Liver (tissue), 9 donors: ENCODE data around the gene PLS3. TPM values are rescaled to one million over a fixed set of nuclear protein-coding genes. Genes with fewer than 3 reads are reported as not detected.
A peak's percentile ranks its signal among the peaks of the same experiment; 100 is the strongest.
"Not testable (repeated sequence)": the region's sequence is repeated elsewhere in the genome, so short reads cannot be mapped to it uniquely, and the experiment has no call there.

Source experiments
- DNase-seq: peaks from one replicate; pipeline ENCODE4 v3.0.0-alpha.2; 2017; ENCODE audit warnings: low spot score
- H3K27ac ChIP-seq, 2 donors: one replicate each; pipeline ENCODE4 v1.7.0; 2013; ENCODE audit warnings: inconsistent platforms in 2 of 2, low read length in 2 of 2, control low read depth in 1 of 2, low read depth in 1 of 2, mild to moderate bottlenecking in 1 of 2
- H3K27me3 ChIP-seq, 4 donors: one replicate each; pipeline versions ENCODE4 v1.6.1 to v1.7.0; 2013; ENCODE audit warnings: low read length in 3 of 4, inconsistent platforms in 1 of 4, mild to moderate bottlenecking in 1 of 4, moderate library complexity in 1 of 4; ENCODE audit not compliant: control insufficient read depth in 4 of 4, insufficient read depth in 4 of 4
- H3K36me3 ChIP-seq, 4 donors: one replicate each; pipeline versions ENCODE4 v1.6.1 to v1.7.0; 2013; ENCODE audit warnings: low read length in 3 of 4, mild to moderate bottlenecking in 3 of 4, low read depth in 1 of 4, moderate library complexity in 1 of 4; ENCODE audit not compliant: control insufficient read depth in 4 of 4, insufficient read depth in 3 of 4
- H3K4me1 ChIP-seq, 4 donors: one replicate each; pipeline versions ENCODE4 v1.6.1 to v1.7.0; 2013; ENCODE audit warnings: low read length in 3 of 4, mild to moderate bottlenecking in 3 of 4, moderate library complexity in 1 of 4; ENCODE audit not compliant: control insufficient read depth in 4 of 4, insufficient read depth in 4 of 4
- H3K4me3 ChIP-seq, 3 donors: one replicate each; pipeline versions ENCODE4 v1.6.1 to v1.7.0; 2013; ENCODE audit warnings: low read length in 3 of 3, control low read depth in 1 of 3, low read depth in 1 of 3, mild to moderate bottlenecking in 1 of 3
- H3K9ac ChIP-seq, 2 donors: one replicate each; pipeline ENCODE4 v1.7.0; 2013; ENCODE audit warnings: low read length in 2 of 2, mild to moderate bottlenecking in 2 of 2, moderate library complexity in 2 of 2, control low read depth in 1 of 2, low read depth in 1 of 2
- H3K9me3 ChIP-seq, 4 donors: one replicate each; pipeline versions ENCODE4 v1.6.1 to v1.7.0; 2013; ENCODE audit warnings: low read length in 3 of 4; ENCODE audit not compliant: control insufficient read depth in 4 of 4
- ATF3 ChIP-seq: IDR thresholded peaks from 2 replicates; pipeline ENCODE4 v1.6.1; 2016; ENCODE audit warnings: antibody characterized with exemption
- CTCF ChIP-seq: fragments of 150-350 bp; IDR thresholded peaks from 2 replicates; pipeline ENCODE4 v1.5.1; 2017; ENCODE audit warnings: improper control_type of control experiment, low read depth, low read length; ENCODE audit not compliant: missing input control
- GABPA ChIP-seq, 2 donors: IDR thresholded peaks in 1 of 2; conservative IDR thresholded peaks in 1 of 2; 2 replicates each; pipeline ENCODE4 v1.6.1; 2016; ENCODE audit warnings: antibody characterized with exemption in 2 of 2, mild to moderate bottlenecking in 1 of 2, moderate library complexity in 1 of 2
- HNF4A ChIP-seq, 2 donors: conservative IDR thresholded peaks; 2 replicates each; pipeline ENCODE4 v1.6.1; 2016; ENCODE audit warnings: antibody characterized with exemption in 2 of 2, mild to moderate bottlenecking in 2 of 2
- HNF4G ChIP-seq: IDR thresholded peaks from 2 replicates; pipeline ENCODE4 v1.6.1; 2016; ENCODE audit warnings: antibody characterized with exemption
- RAD21 ChIP-seq, 2 donors: IDR thresholded peaks; 2 replicates each; pipeline ENCODE4 v1.6.1; 2016; ENCODE audit warnings: antibody characterized with exemption in 2 of 2, mild to moderate bottlenecking in 2 of 2
- REST ChIP-seq: IDR thresholded peaks from 2 replicates; pipeline ENCODE4 v1.6.1; 2016; ENCODE audit warnings: antibody characterized with exemption, mild to moderate bottlenecking
- RXRA ChIP-seq, 2 donors: IDR thresholded peaks; 2 replicates each; pipeline ENCODE4 v1.6.1; 2017 to 2018; ENCODE audit warnings: antibody characterized with exemption in 2 of 2, mild to moderate bottlenecking in 1 of 2
- TAF1 ChIP-seq: conservative IDR thresholded peaks from 2 replicates; pipeline ENCODE4 v1.6.1; 2016; ENCODE audit warnings: antibody characterized with exemption, mild to moderate bottlenecking
- YY1 ChIP-seq: IDR thresholded peaks from 2 replicates; pipeline ENCODE4 v1.6.1; 2016; ENCODE audit warnings: antibody characterized with exemption, mild to moderate bottlenecking
- ZBTB33 ChIP-seq: IDR thresholded peaks from 2 replicates; pipeline ENCODE4 v1.6.1; 2016; ENCODE audit warnings: antibody characterized with exemption
- WGBS: extraction: QIAGEN DNeasy Blood & Tissue Kit; methylation state at CpG from one replicate; pipeline ENCODE4 v1.1.7; 2013; 5-methylcytosine and 5-hydroxymethylcytosine counted together
- polyA plus RNA-seq, 2 donors: library from polyadenylated mRNA; stranded (reverse) in 1 of 2; unstranded in 1 of 2; fragments of 200-250 nt in 1 of 2; fragments of >200 nt in 1 of 2; fragmentation: Nextera tagmentation in 1 of 2; extraction: Ambion mirVana in 1 of 2; gene quantifications; one replicate each; pipeline versions ENCODE4 v1.2.1 to v1.2.3, GENCODE V29; 2013 to 2015
- total RNA-seq, 2 donors: library from RNA; depleted of rRNA; stranded (reverse); fragments of >200 nt; gene quantifications; one replicate each; pipeline ENCODE4 v1.2.3, GENCODE V29; 2014
- donor health status: healthy.
- donor health status: healthy.
- donor health status: healthy.
- donor health status: healthy.
- donor health status: healthy.

PLS3 gene
- total and polyA plus RNA-seq, 4 donors, result 56.3 to 119 (median 71.6) TPM

GRCh38 chrX:115539841-115540240 is 21.1 kb upstream of the PLS3 start:
- DNase-seq, result no peak
- Histone ChIP-seq H3K9ac (no peak overlapping the region), H3K4me1 (peaks cover 0 to 1% (median 0%) of the 10 kb centered on the region in 4 donors), H3K36me3 (no peaks in the 10 kb centered on the region), H3K4me3 (no peak overlapping the region), H3K9me3 (no peaks in the 10 kb centered on the region), H3K27me3 (no peaks in the 10 kb centered on the region), H3K27ac (no peak overlapping the region)
- no peak for TF ChIP-seq HNF4A (conservative IDR thresholded peaks at IDR 0.05)
- no peak for TF ChIP-seq TAF1
- no peak for TF ChIP-seq HNF4G
- no peak for TF ChIP-seq ZBTB33
- TF ChIP-seq REST, result no peak
- TF ChIP-seq YY1, result no peak
- no peak for TF ChIP-seq RXRA (IDR thresholded peaks at IDR 0.05)
- TF ChIP-seq RAD21 (IDR thresholded peaks at IDR 0.05), result no peak
- no peak for TF ChIP-seq GABPA (IDR thresholded peaks at IDR 0.05 in 1 of 2, conservative IDR thresholded peaks at IDR 0.05 in 1 of 2)
- TF ChIP-seq CTCF, result no peak
- 74% methylated on average over 2 of the region's 2 CpGs for WGBS

GRCh38 chrX:115541045-115541444 is 19.9 kb upstream of the PLS3 start:
- H3K4me1 ChIP-seq, H3K9me3 ChIP-seq, H3K36me3 ChIP-seq, H3K4me3 ChIP-seq, H3K27ac ChIP-seq, DNase-seq, H3K9ac ChIP-seq, H3K27me3 ChIP-seq: not testable (repeated sequence)
- 77% methylated on average over 10 of the region's 10 CpGs for WGBS

- H3K4me3 ChIP-seq, result no peak overlapping the region
- H3K27ac ChIP-seq, result no peak overlapping the region
- H3K9me3 ChIP-seq, result no peaks in the 10 kb centered on the region
- 87% methylated on average over 2 of the region's 2 CpGs for WGBS
- no peak overlapping the region for H3K9ac ChIP-seq
- DNase-seq, result no peak
- peaks cover 0 to 1% (median 0%) of the 10 kb centered on the region in 4 donors for H3K4me1 ChIP-seq
- H3K27me3 ChIP-seq, result no peaks in the 10 kb centered on the region
- no peaks in the 10 kb centered on the region for H3K36me3 ChIP-seq
- TF ChIP-seq ATF3, result no peak
- peak; percentile 22 to 62 for TF ChIP-seq RAD21 (IDR thresholded peaks at IDR 0.05)
Measured at GRCh38 chrX:115547448-115547847, 13.5 kb upstream of the PLS3 start.
